K562 (cell line): Measurements from ENCODE around the gene NDUFV2. TPM values are rescaled to one million over a fixed set of nuclear protein-coding genes. Genes with fewer than 3 reads are reported as not detected.

Source experiments
- ASH1L ChIP-seq: fragments of 450-650 bp; IDR thresholded peaks from 2 replicates; pipeline ENCODE4 v1.6.1; 2018; ENCODE audit warnings: borderline replicate concordance, mild to moderate bottlenecking, low read depth; ENCODE audit not compliant: partially characterized antibody
- C11orf30 ChIP-seq: fragments of 450-650 bp; IDR thresholded peaks from 2 replicates; pipeline ENCODE4 v1.6.1; 2016; ENCODE audit warnings: low read depth, mild to moderate bottlenecking
- CBX5 ChIP-seq: IDR thresholded peaks from 2 replicates; pipeline ENCODE4 v1.6.1; 2014; ENCODE audit warnings: low read depth, borderline replicate concordance
- DMBX1 ChIP-seq: fragments of 250-450 bp; sonication (Bioruptor Pico); IDR thresholded peaks from 2 replicates; pipeline ENCODE4 v1.8.0; 2022; ENCODE audit warnings: inconsistent platforms, mild to moderate bottlenecking, moderate library complexity, borderline replicate concordance
- E2F3 ChIP-seq: fragments of 250-450 bp; sonication (Bioruptor Pico); IDR thresholded peaks from 2 replicates; pipeline ENCODE4 v1.4.0; 2020; ENCODE audit warnings: mild to moderate bottlenecking
- ESRRA ChIP-seq: fragments of 450-650 bp; IDR thresholded peaks from 2 replicates; pipeline ENCODE4 v1.6.1; 2014; ENCODE audit warnings: low read depth, mild to moderate bottlenecking, moderate library complexity, borderline replicate concordance
- HLTF ChIP-seq: fragments of 450-650 bp; IDR thresholded peaks from 2 replicates; pipeline ENCODE4 v1.6.1; 2016
- KAT8 ChIP-seq: fragments of 450-650 bp; IDR thresholded peaks from 2 replicates; pipeline ENCODE4 v1.6.1; 2016; ENCODE audit warnings: low read depth, mild to moderate bottlenecking
- LCOR ChIP-seq: sonication (generic); formaldehyde crosslinking; IDR thresholded peaks from 2 replicates; pipeline ENCODE4 v1.8.0; 2022; ENCODE audit warnings: mild to moderate bottlenecking, missing genetic modification reagents
- MAFK ChIP-seq: IDR thresholded peaks from 2 replicates; pipeline ENCODE4 v1.6.1; 2011; ENCODE audit warnings: low read length, improper control_type of control experiment
- PTRF ChIP-seq: fragments of 450-650 bp; IDR thresholded peaks from 2 replicates; pipeline ENCODE4 v1.6.1; 2016; ENCODE audit warnings: mild to moderate bottlenecking, missing genetic modification characterization, missing compliant biosample characterization
- RBM34 ChIP-seq: fragments of 200-400 bp; formaldehyde crosslinking; IDR thresholded peaks from 2 replicates; pipeline ENCODE4 v1.6.1; 2018; ENCODE audit warnings: low read length, borderline replicate concordance; ENCODE audit not compliant: insufficient read depth
- SREBF1 ChIP-seq: fragments of 150-350 bp; IDR thresholded peaks from 2 replicates; pipeline ENCODE4 v1.6.1; 2014; ENCODE audit warnings: antibody characterized with exemption, low read depth, low read length, borderline replicate concordance
- SUPT5H ChIP-seq: fragments of 450-650 bp; IDR thresholded peaks from 2 replicates; pipeline ENCODE4 v1.6.1; 2016
- TFAM ChIP-seq: fragments of 250-450 bp; sonication (Bioruptor Pico); conservative IDR thresholded peaks from 2 replicates; pipeline ENCODE4 v1.5.0; 2021; ENCODE audit warnings: mild to moderate bottlenecking, moderate library complexity
- ZC3H11A ChIP-seq: IDR thresholded peaks from 2 replicates; pipeline ENCODE4 v1.6.1; 2012; ENCODE audit warnings: low read depth, low read length, improper control_type of control experiment
- ZNF436 ChIP-seq: fragments of 250-450, 450-650 bp; sonication (Bioruptor Pico); formaldehyde crosslinking; IDR thresholded peaks from 2 replicates; pipeline ENCODE4 v1.7.0; 2020; ENCODE audit warnings: mild to moderate bottlenecking
- ZNF551 ChIP-seq: fragments of 250-450 bp; sonication (Bioruptor Pico); IDR thresholded peaks from 2 replicates; pipeline ENCODE4 v1.5.0; 2021; ENCODE audit warnings: mild to moderate bottlenecking, moderate library complexity
- ZNF76 ChIP-seq: fragments of 250-450 bp; sonication (Bioruptor Pico); IDR thresholded peaks from 2 replicates; pipeline ENCODE4 v1.4.0; 2020; ENCODE audit warnings: mild to moderate bottlenecking, moderate library complexity, borderline replicate concordance
- polyA plus RNA-seq, 8 experiments: library from polyadenylated mRNA; depleted of rRNA in 4 of 8; stranded (reverse) in 5 of 8; unstranded in 3 of 8; fragments of >200 nt; fragmentation: Nextera tagmentation in 2 of 8; fragmentation: Illumina TruSeq in 1 of 8; extraction: Ambion mirVana in 2 of 8; extraction: Trizol in 1 of 8; gene quantifications; 2 replicates each; pipeline versions ENCODE4 v1.2.1 to v1.2.3, GENCODE V29; 2011 to 2014; ENCODE audit warnings: inconsistent platforms in 1 of 8, missing spikeins in 1 of 8
- total RNA-seq, 7 experiments: library from RNA; depleted of rRNA in 6 of 7; stranded (reverse); fragments of >200 nt in 6 of 7; fragmentation: Illumina TruSeq in 2 of 7; extraction: Trizol in 2 of 7; gene quantifications; 2 replicates each; pipeline versions ENCODE4 v1.2.1 to v1.2.3, GENCODE V29; 2011 to 2021; ENCODE audit warnings: low replicate concordance in 1 of 7
- TF ChIP-seq, protein P1 (sequence below): fragments of 250-450 bp; sonication (Bioruptor Pico); IDR thresholded peaks from 2 replicates; pipeline ENCODE4 v1.4.0; 2020
- TF ChIP-seq, protein P2 (sequence below): fragments of 250-450 bp; sonication (Bioruptor Pico); IDR thresholded peaks from 2 replicates; pipeline ENCODE4 v1.6.1; 2021; ENCODE audit warnings: mild to moderate bottlenecking
- TF ChIP-seq, protein P3 (sequence below): sonication (generic); formaldehyde crosslinking; IDR thresholded peaks from 2 replicates; pipeline ENCODE4 v1.8.1; 2023; ENCODE audit warnings: mild to moderate bottlenecking, missing genetic modification reagents

The NDUFV2 gene
- total and polyA plus RNA-seq, 9 of the 15 experiments (the other 6 are each of a cell fraction or from before 2014, with no cell fraction given), result 213 to 550 (median 384) TPM

DNA sequence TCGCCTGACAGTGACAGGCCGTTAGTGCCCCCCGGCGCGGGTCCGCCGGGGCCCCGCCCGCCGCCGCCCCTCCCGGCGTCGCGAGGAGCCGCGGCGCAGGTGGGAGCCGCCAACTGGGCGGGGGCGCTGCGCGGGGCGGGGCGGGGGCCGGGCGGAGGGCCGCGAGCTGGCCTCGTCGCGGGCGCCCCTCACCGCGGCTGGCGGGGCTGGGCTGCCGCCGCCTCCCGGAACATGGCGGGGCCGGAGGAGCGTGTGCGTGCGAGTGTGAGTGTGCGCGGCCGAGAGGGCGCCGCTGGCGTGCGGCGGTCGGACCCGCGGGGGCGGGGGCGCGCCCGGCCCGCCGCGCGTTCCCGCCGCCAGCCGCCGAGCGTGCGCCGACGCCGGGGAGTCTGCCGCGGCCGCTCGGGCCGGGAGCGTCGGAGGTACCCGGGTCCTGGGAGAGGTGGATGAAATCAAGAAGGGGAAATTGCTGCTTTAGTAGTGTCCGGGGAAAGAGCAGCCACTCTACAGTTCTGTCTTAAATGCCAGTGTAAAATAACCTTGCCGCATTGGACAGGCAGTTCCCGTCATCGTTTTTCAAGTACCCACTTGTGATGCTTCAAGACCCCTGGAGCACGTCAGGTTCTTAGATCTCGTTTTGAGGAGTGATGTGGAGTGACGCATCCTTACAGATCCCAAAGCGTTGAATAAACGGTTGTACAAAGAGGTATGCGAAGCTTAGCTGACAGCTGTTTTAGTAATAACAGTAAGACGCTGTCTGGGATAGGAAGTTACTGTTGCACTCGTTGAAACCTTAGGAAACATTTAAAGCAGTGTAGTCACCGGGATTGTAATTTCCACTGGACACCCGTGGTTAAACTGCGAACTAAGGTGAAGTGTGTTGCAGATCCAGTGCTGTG, 34.9 kb downstream of the NDUFV2 start (continued):
- TF ChIP-seq, protein P1, sequence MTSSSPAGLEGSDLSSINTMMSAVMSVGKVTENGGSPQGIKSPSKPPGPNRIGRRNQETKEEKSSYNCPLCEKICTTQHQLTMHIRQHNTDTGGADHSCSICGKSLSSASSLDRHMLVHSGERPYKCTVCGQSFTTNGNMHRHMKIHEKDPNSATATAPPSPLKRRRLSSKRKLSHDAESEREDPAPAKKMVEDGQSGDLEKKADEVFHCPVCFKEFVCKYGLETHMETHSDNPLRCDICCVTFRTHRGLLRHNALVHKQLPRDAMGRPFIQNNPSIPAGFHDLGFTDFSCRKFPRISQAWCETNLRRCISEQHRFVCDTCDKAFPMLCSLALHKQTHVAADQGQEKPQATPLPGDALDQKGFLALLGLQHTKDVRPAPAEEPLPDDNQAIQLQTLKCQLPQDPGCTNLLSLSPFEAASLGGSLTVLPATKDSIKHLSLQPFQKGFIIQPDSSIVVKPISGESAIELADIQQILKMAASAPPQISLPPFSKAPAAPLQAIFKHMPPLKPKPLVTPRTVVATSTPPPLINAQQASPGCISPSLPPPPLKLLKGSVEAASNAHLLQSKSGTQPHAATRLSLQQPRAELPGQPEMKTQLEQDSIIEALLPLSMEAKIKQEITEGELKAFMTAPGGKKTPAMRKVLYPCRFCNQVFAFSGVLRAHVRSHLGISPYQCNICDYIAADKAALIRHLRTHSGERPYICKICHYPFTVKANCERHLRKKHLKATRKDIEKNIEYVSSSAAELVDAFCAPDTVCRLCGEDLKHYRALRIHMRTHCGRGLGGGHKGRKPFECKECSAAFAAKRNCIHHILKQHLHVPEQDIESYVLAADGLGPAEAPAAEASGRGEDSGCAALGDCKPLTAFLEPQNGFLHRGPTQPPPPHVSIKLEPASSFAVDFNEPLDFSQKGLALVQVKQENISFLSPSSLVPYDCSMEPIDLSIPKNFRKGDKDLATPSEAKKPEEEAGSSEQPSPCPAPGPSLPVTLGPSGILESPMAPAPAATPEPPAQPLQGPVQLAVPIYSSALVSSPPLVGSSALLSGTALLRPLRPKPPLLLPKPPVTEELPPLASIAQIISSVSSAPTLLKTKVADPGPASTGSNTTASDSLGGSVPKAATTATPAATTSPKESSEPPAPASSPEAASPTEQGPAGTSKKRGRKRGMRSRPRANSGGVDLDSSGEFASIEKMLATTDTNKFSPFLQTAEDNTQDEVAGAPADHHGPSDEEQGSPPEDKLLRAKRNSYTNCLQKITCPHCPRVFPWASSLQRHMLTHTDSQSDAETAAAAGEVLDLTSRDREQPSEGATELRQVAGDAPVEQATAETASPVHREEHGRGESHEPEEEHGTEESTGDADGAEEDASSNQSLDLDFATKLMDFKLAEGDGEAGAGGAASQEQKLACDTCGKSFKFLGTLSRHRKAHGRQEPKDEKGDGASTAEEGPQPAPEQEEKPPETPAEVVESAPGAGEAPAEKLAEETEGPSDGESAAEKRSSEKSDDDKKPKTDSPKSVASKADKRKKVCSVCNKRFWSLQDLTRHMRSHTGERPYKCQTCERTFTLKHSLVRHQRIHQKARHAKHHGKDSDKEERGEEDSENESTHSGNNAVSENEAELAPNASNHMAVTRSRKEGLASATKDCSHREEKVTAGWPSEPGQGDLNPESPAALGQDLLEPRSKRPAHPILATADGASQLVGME, result 0 out of 2 replicates have a peak, but pooled peaks have one; percentile 54
- no peak for TF ChIP-seq LCOR (CRISPR knock-in tag)
- TF ChIP-seq PTRF, result no peak
- TF ChIP-seq, protein P2, sequence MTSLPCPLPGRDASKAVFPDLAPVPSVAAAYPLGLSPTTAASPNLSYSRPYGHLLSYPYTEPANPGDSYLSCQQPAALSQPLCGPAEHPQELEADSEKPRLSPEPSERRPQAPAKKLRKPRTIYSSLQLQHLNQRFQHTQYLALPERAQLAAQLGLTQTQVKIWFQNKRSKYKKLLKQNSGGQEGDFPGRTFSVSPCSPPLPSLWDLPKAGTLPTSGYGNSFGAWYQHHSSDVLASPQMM (CRISPR knock-in tag), result no peak
- TF ChIP-seq ESRRA, result no peak
- TF ChIP-seq CBX5, result no peak
- TF ChIP-seq, protein P3, sequence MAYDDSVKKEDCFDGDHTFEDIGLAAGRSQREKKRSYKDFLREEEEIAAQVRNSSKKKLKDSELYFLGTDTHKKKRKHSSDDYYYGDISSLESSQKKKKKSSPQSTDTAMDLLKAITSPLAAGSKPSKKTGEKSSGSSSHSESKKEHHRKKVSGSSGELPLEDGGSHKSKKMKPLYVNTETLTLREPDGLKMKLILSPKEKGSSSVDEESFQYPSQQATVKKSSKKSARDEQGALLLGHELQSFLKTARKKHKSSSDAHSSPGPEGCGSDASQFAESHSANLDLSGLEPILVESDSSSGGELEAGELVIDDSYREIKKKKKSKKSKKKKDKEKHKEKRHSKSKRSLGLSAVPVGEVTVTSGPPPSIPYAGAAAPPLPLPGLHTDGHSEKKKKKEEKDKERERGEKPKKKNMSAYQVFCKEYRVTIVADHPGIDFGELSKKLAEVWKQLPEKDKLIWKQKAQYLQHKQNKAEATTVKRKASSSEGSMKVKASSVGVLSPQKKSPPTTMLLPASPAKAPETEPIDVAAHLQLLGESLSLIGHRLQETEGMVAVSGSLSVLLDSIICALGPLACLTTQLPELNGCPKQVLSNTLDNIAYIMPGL (CRISPR knock-in tag), result peak; percentile 27; the same call in 1 of the 2 replicates
- TF ChIP-seq RBM34, result no peak
- TF ChIP-seq C11orf30, result no peak
- no peak for TF ChIP-seq E2F3 (CRISPR knock-in tag)
- TF ChIP-seq KAT8, result no peak
- no peak for TF ChIP-seq ZC3H11A
- 0 out of 2 replicates have a peak, but pooled peaks have one; percentile 76 for TF ChIP-seq DMBX1
- TF ChIP-seq ZNF551 (CRISPR knock-in tag), result no peak
- TF ChIP-seq MAFK, result no peak
- no peak for TF ChIP-seq ASH1L
- no peak for TF ChIP-seq HLTF
- no peak for TF ChIP-seq SUPT5H
- TF ChIP-seq SREBF1, result no peak
- TF ChIP-seq ZNF76 (CRISPR knock-in tag), result no peak
- TF ChIP-seq ZNF436 (CRISPR knock-in tag), result 0 out of 2 replicates have a peak, but pooled peaks have one; percentile 14
- TF ChIP-seq TFAM (CRISPR knock-in tag), result no peak
